GM12864 (cell line): ENCODE measurements around the gene ITSN1.

Experiments
- DNase-seq: peaks from one replicate; pipeline ENCODE4 v3.0.0-alpha.2; 2011; ENCODE audit warnings: low read depth
- H3K4me3 ChIP-seq: 2 replicates; pipeline ENCODE4 v1.5.1; 2011; ENCODE audit warnings: mild to moderate bottlenecking, low read depth, low read length, control low read depth
- TF ChIP-seq, protein P1 (sequence below): IDR thresholded peaks from 2 replicates; pipeline ENCODE4 v1.5.1; 2011; ENCODE audit warnings: low read depth, mild to moderate bottlenecking, moderate library complexity, low read length, control low read depth, inconsistent platforms; ENCODE audit errors: missing control alignments

ITSN1 gene

DNA sequence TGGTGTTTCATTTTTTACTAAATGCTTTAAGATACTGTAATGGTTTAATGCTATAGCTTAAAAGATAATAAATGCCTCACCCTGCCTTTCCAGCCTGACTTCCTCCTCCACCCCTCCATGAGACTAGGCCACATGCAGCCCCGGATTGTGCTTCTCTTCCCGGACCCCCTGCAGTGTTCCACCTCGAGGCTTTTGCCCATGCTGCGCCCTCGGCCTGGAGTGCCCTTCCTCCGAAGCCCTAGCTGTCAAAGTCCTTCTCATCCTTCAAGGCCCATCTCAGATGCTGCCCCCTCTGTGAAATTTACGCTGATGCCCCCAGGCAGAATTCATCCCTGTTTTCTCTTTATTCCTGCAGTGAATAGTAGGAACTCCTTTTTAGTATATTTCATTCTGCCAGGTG, 174.8 kb downstream of the ITSN1 start:
- TF ChIP-seq, protein P1, sequence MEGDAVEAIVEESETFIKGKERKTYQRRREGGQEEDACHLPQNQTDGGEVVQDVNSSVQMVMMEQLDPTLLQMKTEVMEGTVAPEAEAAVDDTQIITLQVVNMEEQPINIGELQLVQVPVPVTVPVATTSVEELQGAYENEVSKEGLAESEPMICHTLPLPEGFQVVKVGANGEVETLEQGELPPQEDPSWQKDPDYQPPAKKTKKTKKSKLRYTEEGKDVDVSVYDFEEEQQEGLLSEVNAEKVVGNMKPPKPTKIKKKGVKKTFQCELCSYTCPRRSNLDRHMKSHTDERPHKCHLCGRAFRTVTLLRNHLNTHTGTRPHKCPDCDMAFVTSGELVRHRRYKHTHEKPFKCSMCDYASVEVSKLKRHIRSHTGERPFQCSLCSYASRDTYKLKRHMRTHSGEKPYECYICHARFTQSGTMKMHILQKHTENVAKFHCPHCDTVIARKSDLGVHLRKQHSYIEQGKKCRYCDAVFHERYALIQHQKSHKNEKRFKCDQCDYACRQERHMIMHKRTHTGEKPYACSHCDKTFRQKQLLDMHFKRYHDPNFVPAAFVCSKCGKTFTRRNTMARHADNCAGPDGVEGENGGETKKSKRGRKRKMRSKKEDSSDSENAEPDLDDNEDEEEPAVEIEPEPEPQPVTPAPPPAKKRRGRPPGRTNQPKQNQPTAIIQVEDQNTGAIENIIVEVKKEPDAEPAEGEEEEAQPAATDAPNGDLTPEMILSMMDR: no peak
- DNase-seq: no peak
- no peak overlapping the region for H3K4me3 ChIP-seq

DNA sequence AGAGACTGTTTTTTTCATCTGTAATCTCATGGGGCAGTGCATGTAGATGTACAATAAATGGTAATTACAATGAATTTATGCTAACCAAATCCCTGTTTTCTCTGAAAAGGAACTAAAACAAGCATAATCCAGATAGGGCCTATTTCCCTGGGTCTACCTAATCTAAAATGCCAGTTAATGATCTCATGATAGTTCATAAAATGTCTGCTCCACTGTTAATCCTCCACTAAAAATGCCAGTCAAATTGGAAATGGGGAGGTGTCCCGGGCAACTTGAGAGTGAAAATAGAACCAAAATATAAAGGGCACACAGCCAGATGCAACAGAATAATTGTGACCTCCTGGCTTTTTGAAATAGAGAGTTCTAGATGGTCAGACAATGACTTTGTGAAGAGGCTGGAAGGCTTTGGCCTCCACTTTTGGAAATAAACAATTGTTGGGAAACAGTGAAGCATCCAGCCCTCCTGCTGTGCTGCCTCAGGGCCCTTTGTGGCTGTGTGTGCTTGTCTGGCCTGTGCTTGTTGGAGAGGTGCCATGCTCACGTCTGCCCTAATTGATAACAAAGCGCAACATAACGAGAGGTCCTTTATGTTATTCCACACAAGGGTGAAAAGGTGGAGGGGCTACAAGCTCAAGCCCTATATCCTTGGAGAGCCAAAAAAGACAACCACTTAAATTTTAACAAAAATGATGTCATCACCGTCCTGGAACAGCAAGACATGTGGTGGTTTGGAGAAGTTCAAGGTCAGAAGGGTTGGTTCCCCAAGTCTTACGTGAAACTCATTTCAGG, 175.6 kb downstream of the ITSN1 start:
- no peak for DNase-seq
- H3K4me3 ChIP-seq: no peak overlapping the region
- TF ChIP-seq, protein P1: no peak

DNA sequence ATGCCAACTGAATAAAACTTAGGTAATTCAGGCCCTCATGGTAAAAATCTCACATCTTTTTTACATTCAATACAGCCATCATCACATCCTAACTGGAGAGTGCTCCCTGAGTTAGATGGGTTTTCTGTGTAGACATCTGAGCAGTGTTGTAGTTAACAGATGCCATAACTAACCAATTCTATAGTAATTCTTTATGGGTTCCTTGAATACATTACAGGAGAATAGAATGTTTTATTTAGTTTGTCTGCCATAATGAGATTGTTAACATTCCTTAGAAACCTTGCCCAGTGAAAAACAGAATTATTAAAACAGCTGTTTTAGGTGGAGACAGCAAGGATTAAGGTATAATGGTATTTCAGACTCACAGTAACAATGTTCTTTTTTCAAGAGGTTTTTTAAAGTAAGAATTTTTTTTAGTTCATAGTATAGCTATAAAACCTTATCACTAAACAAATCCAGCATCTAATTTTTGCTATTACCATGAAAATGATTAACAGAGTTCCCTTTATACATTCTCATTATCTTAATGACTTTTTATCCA, 178.0 kb downstream of the ITSN1 start:
- TF ChIP-seq, protein P1: no peak
- no peak overlapping the region for H3K4me3 ChIP-seq
- no peak for DNase-seq

DNA sequence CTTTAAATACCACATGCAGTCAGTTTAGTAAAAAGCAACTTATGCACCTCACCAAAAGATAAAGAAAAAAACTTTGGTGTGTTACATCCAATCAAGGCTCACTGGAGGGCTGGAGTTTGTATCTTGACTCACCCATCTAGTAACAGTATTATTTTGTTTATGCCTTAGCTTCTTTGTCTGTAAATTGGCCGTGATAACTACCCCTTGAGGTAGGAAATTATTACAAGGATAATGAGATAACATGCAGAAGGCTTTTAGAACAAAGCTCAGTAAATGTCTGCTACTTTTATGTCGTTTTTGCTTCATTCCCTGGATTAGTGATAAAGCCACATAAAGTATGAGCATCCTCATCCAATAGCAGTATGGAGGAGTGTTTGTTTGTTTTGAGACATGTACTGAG, 178.5 kb downstream of the ITSN1 start:
- no peak for DNase-seq
- TF ChIP-seq, protein P1: no peak
- no peak overlapping the region for H3K4me3 ChIP-seq

DNA sequence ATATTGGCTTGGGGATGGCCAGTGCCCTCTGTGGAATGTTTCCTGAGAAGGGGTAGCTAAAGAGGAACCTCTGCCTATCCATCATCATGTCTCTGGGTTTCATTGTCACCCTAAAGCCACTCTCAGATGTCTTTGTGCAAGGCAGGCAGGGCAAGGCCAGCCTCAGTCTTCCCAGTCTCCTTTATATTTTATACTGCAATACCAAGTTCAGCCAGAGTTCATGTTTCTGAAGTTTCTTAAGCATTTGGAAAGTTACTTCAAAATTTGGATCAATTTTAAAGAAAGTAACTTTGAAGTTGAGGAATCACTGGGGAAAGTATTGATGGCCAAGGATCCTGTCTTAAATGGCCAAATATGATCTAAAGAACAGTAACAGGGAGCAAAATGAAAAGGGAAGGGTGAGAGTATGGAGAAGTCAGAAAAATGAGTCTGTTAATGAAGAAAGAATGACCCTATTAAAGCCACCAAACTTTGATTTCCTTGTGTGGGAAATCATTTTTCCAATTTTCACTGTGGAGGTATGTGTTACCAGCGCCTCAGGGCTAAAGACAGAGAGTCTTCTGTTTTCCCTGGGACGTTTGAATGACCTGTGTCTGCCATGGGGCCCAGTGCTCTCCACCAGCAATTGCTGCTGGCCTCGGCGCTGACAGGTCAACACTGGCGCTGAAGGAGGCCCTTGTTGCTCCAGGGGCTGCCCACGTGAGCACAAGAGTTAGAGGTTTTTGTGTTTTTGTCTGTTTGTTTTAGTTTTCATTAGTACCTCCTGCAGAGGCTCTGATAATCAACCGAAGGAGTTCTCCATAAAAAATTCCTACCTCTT, 179.4 kb downstream of the ITSN1 start:
- H3K4me3 ChIP-seq: no peak overlapping the region
- no peak for DNase-seq
- TF ChIP-seq, protein P1: no peak

DNA sequence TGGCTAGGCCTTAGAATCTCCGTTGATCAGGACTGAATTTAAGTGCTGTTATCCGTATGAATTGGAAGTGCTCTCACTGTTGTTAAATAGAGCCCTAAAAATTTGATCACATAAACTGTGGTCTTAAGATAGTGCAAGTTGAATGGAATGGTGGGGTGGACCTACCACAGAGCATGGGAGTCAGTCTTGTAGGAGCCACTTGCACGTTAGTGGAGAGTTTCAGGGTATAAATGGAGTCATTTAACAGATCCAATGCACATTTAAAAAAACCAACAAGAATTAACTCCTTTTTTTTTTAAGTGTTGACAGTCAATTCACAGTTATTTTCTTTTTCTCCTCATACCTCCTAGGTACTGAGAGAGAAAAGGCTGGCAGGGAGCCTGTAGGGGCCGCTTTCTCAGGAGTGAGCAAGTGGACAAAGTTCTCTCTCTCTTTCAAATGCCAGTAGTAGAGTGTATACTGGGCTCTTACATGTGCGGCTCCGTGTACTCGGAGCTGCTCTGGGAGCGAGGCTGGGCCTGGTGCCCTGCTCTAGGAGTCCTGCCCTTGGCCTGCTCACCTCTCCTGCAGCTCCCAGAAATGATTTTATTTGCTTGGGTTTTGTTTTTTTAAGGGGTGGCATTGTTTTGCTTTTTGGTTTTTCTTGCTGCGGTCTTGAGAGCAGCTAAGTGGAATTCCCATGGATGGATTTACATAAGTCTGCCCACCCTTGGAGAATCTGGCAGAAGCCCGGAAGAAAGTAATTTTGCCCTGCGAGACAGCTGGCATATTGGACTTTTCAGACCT, 182.0 kb downstream of the ITSN1 start:
- no peak overlapping the region for H3K4me3 ChIP-seq
- DNase-seq: no peak
- TF ChIP-seq, protein P1: no peak
